Measurements from ENCODE around the gene MYO1D.
A peak's percentile ranks its signal among the peaks of the same experiment; 100 is the strongest.

The MYO1D gene

GRCh38 chr17:32596628-32597027 is 280.3 kb downstream of the MYO1D start:
- DNase-seq, result no peak
- H3K36me3 ChIP-seq (replicated peaks), result no peaks in the 10 kb centered on the region
- no peaks in the 10 kb centered on the region for H3K27me3 ChIP-seq (replicated peaks)
- no peak overlapping the region for H3K27ac ChIP-seq
- H3K4me3 ChIP-seq (ENCODE audit: low read depth, low read length), result no peak overlapping the region
- in situ Hi-C loops (cut with HindIII; ENCODE audit: low pct_ligation_motif_present, low sequenced_read_pairs), result no loop called here
- no peak for TF ChIP-seq CTCF (IDR thresholded peaks at IDR 0.05; ENCODE audit: low read depth, low read length, missing control alignments)

GRCh38 chr17:32596206-32596605 is 280.7 kb downstream of the MYO1D start:
- H3K36me3 ChIP-seq (replicated peaks), result no peaks in the 10 kb centered on the region
- H3K4me3 ChIP-seq (ENCODE audit: low read depth, low read length), result no peak overlapping the region
- no peaks in the 10 kb centered on the region for H3K27me3 ChIP-seq (replicated peaks)
- in situ Hi-C loops (cut with HindIII; ENCODE audit: low pct_ligation_motif_present, low sequenced_read_pairs), result no loop called here
- TF ChIP-seq CTCF (IDR thresholded peaks at IDR 0.05; ENCODE audit: low read depth, low read length, missing control alignments), result no peak
- H3K27ac ChIP-seq, result no peak overlapping the region
- DNase-seq, result no peak

GRCh38 chr17:32593003-32593402 is 283.9 kb downstream of the MYO1D start:
- TF ChIP-seq CTCF (IDR thresholded peaks at IDR 0.05; ENCODE audit: low read depth, low read length, missing control alignments), result peak; percentile 33
- in situ Hi-C loops (cut with HindIII; ENCODE audit: low pct_ligation_motif_present, low sequenced_read_pairs), result no loop called here
- no peaks in the 10 kb centered on the region for H3K27me3 ChIP-seq (replicated peaks)
- no peak overlapping the region for H3K4me3 ChIP-seq (ENCODE audit: low read depth, low read length)
- H3K27ac ChIP-seq, result no peak overlapping the region
- no peaks in the 10 kb centered on the region for H3K36me3 ChIP-seq (replicated peaks)
- DNase-seq, result no peak

GRCh38 chr17:32591405-32591804 is 285.5 kb downstream of the MYO1D start:
- no peaks in the 10 kb centered on the region for H3K27me3 ChIP-seq (replicated peaks)
- in situ Hi-C loops (cut with HindIII; ENCODE audit: low pct_ligation_motif_present, low sequenced_read_pairs), result no loop called here
- no peak for DNase-seq
- H3K36me3 ChIP-seq (replicated peaks), result no peaks in the 10 kb centered on the region
- TF ChIP-seq CTCF (IDR thresholded peaks at IDR 0.05; ENCODE audit: low read depth, low read length, missing control alignments), result no peak
- no peak overlapping the region for H3K4me3 ChIP-seq (ENCODE audit: low read depth, low read length)
- H3K27ac ChIP-seq, result no peak overlapping the region

- Histone ChIP-seq H3K27ac (no peak overlapping the region), H3K36me3 (replicated peaks) (no peaks in the 10 kb centered on the region), H3K27me3 (replicated peaks) (no peaks in the 10 kb centered on the region), H3K4me3 (ENCODE audit: low read depth, low read length) (no peak overlapping the region)
- DNase-seq, result no peak
- TF ChIP-seq CTCF (IDR thresholded peaks at IDR 0.05; ENCODE audit: low read depth, low read length, missing control alignments), result no peak
- in situ Hi-C loops (cut with HindIII; ENCODE audit: low pct_ligation_motif_present, low sequenced_read_pairs), result no loop called here
Measured at GRCh38 chr17:32590974-32591373, 285.9 kb downstream of the MYO1D start.

- Histone ChIP-seq H3K36me3 (replicated peaks) (no peaks in the 10 kb centered on the region), H3K27ac (no peak overlapping the region), H3K4me3 (ENCODE audit: low read depth, low read length) (no peak overlapping the region), H3K27me3 (replicated peaks) (no peaks in the 10 kb centered on the region)
- no peak for DNase-seq
- in situ Hi-C loops (cut with HindIII; ENCODE audit: low pct_ligation_motif_present, low sequenced_read_pairs), result no loop called here
- peak; percentile 53 for TF ChIP-seq CTCF (IDR thresholded peaks at IDR 0.05; ENCODE audit: low read depth, low read length, missing control alignments)
Measured at GRCh38 chr17:32588982-32589381, 287.9 kb downstream of the MYO1D start.

All from brain microvascular endothelial cell (primary cell).